Trophoblast cell (in vitro differentiated cells and primary cell): ENCODE results near the gene TNRC6C. TPM values are rescaled to one million over a fixed set of nuclear protein-coding genes. Genes with fewer than 3 reads are reported as not detected.

ENCODE experiments used
- DNase-seq, 2 donors: peaks; one replicate each; pipeline ENCODE4 v3.0.0-alpha.2; 2016
- H2AFZ ChIP-seq: 2 replicates; pipeline ENCODE4 v1.6.1; 2013; ENCODE audit warnings: low read length, moderate library complexity, mild to moderate bottlenecking; ENCODE audit not compliant: insufficient read depth, poor library complexity
- H2AK5ac ChIP-seq: 2 replicates; pipeline ENCODE4 v1.6.1; 2013; ENCODE audit warnings: mild to moderate bottlenecking, low read length
- H2BK120ac ChIP-seq: 2 replicates; pipeline ENCODE4 v1.6.1; 2013; ENCODE audit warnings: low read length, mild to moderate bottlenecking, moderate library complexity; ENCODE audit not compliant: insufficient read depth, poor library complexity
- H2BK12ac ChIP-seq: 2 replicates; pipeline ENCODE4 v1.6.1; 2013; ENCODE audit warnings: mild to moderate bottlenecking, low read length, moderate library complexity
- H2BK5ac ChIP-seq: 2 replicates; pipeline ENCODE4 v1.6.1; 2013; ENCODE audit warnings: low read length, low read depth, moderate library complexity, mild to moderate bottlenecking; ENCODE audit not compliant: poor library complexity
- H3K14ac ChIP-seq: 2 replicates; pipeline ENCODE4 v1.6.1; 2013; ENCODE audit warnings: mild to moderate bottlenecking, low read length
- H3K18ac ChIP-seq: 2 replicates; pipeline ENCODE4 v1.6.1; 2013; ENCODE audit warnings: mild to moderate bottlenecking, low read length
- H3K23ac ChIP-seq: 2 replicates; pipeline ENCODE4 v1.6.1; 2013; ENCODE audit warnings: low read length
- H3K27ac ChIP-seq: 2 replicates; pipeline ENCODE4 v1.5.1; 2013; ENCODE audit warnings: low read depth, mild to moderate bottlenecking, inconsistent platforms, low read length, moderate library complexity
- H3K27me3 ChIP-seq: 2 replicates; pipeline ENCODE4 v1.6.1; 2013; ENCODE audit warnings: inconsistent platforms, mild to moderate bottlenecking, low read length, moderate library complexity; ENCODE audit not compliant: insufficient read depth
- H3K36me3 ChIP-seq, 2 experiments: 1 replicate in 1 of 2; 2 replicates in 1 of 2; pipeline ENCODE4 v1.6.1; 2013; ENCODE audit warnings: low read length in 2 of 2, mild to moderate bottlenecking in 2 of 2, moderate library complexity in 1 of 2; ENCODE audit not compliant: insufficient read depth in 2 of 2, control insufficient read depth in 1 of 2
- H3K4ac ChIP-seq: 2 replicates; pipeline ENCODE4 v1.6.1; 2013; ENCODE audit warnings: low read depth, mild to moderate bottlenecking, low read length, moderate library complexity
- H3K4me1 ChIP-seq, 2 experiments: 1 replicate in 1 of 2; 2 replicates in 1 of 2; pipeline ENCODE4 v1.6.1; 2013; ENCODE audit warnings: low read length in 2 of 2, mild to moderate bottlenecking in 2 of 2, moderate library complexity in 1 of 2; ENCODE audit not compliant: insufficient read depth in 2 of 2, control insufficient read depth in 1 of 2
- H3K4me2 ChIP-seq: 2 replicates; pipeline ENCODE4 v1.6.1; 2013; ENCODE audit warnings: inconsistent platforms, mild to moderate bottlenecking, low read length, moderate library complexity
- H3K4me3 ChIP-seq: 2 replicates; pipeline ENCODE4 v1.5.1; 2013; ENCODE audit warnings: mild to moderate bottlenecking, low read depth, low read length, inconsistent platforms
- H3K79me1 ChIP-seq: one replicate; pipeline ENCODE4 v1.6.1; 2013; ENCODE audit warnings: low read length
- H3K79me2 ChIP-seq: 2 replicates; pipeline ENCODE4 v1.6.1; 2013; ENCODE audit warnings: low read length, mild to moderate bottlenecking; ENCODE audit not compliant: control insufficient read depth, insufficient read depth, poor library complexity
- H3K9ac ChIP-seq: 2 replicates; pipeline ENCODE4 v1.6.1; 2013; ENCODE audit warnings: mild to moderate bottlenecking, low read length
- H3K9me3 ChIP-seq: 2 replicates; pipeline ENCODE4 v1.6.1; 2013; ENCODE audit warnings: low read depth, mild to moderate bottlenecking, control low read depth, inconsistent platforms, low read length; ENCODE audit not compliant: insufficient read depth
- H4K12ac ChIP-seq: 2 replicates; pipeline ENCODE4 v1.6.1; 2013; ENCODE audit warnings: low read depth, mild to moderate bottlenecking, low read length, moderate library complexity
- H4K8ac ChIP-seq: 2 replicates; pipeline ENCODE4 v1.6.1; 2013; ENCODE audit warnings: low read depth, mild to moderate bottlenecking, low read length, moderate library complexity
- H4K91ac ChIP-seq: one replicate; pipeline ENCODE4 v1.6.1; 2013; ENCODE audit warnings: low read depth, mild to moderate bottlenecking, low read length, moderate library complexity
- whole genome bisulfite sequencing: extraction: QIAGEN DNeasy Blood & Tissue Kit; methylation state at CpG from one replicate; pipeline ENCODE4 v1.1.7; 2013; ENCODE audit warnings: missing lambda C conversion rate; ENCODE audit not compliant: insufficient read length, insufficient coverage; ENCODE audit errors: extremely low coverage; 5-methylcytosine and 5-hydroxymethylcytosine counted together
- polyA plus RNA-seq: library from polyadenylated mRNA; stranded (reverse); fragments of 200-250 nt; gene quantifications from 2 replicates; pipeline ENCODE4 v1.2.3, GENCODE V29; 2013

TNRC6C gene, protein sequence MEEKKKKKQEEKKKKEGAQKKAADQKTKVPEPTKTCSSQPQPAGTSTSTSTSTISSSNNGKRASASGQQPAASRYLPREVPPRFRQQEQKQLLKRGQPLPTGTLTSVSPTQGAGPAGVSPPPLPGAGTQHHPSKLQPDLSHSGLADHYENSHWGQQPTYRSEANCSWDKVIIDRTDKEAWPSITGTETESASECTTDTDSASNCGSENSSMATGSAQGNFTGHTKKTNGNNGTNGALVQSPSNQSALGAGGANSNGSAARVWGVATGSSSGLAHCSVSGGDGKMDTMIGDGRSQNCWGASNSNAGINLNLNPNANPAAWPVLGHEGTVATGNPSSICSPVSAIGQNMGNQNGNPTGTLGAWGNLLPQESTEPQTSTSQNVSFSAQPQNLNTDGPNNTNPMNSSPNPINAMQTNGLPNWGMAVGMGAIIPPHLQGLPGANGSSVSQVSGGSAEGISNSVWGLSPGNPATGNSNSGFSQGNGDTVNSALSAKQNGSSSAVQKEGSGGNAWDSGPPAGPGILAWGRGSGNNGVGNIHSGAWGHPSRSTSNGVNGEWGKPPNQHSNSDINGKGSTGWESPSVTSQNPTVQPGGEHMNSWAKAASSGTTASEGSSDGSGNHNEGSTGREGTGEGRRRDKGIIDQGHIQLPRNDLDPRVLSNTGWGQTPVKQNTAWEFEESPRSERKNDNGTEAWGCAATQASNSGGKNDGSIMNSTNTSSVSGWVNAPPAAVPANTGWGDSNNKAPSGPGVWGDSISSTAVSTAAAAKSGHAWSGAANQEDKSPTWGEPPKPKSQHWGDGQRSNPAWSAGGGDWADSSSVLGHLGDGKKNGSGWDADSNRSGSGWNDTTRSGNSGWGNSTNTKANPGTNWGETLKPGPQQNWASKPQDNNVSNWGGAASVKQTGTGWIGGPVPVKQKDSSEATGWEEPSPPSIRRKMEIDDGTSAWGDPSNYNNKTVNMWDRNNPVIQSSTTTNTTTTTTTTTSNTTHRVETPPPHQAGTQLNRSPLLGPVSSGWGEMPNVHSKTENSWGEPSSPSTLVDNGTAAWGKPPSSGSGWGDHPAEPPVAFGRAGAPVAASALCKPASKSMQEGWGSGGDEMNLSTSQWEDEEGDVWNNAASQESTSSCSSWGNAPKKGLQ (N-terminal part only)
- 1.4 and 1.7 TPM in 2 replicates for polyA plus RNA-seq

DNA sequence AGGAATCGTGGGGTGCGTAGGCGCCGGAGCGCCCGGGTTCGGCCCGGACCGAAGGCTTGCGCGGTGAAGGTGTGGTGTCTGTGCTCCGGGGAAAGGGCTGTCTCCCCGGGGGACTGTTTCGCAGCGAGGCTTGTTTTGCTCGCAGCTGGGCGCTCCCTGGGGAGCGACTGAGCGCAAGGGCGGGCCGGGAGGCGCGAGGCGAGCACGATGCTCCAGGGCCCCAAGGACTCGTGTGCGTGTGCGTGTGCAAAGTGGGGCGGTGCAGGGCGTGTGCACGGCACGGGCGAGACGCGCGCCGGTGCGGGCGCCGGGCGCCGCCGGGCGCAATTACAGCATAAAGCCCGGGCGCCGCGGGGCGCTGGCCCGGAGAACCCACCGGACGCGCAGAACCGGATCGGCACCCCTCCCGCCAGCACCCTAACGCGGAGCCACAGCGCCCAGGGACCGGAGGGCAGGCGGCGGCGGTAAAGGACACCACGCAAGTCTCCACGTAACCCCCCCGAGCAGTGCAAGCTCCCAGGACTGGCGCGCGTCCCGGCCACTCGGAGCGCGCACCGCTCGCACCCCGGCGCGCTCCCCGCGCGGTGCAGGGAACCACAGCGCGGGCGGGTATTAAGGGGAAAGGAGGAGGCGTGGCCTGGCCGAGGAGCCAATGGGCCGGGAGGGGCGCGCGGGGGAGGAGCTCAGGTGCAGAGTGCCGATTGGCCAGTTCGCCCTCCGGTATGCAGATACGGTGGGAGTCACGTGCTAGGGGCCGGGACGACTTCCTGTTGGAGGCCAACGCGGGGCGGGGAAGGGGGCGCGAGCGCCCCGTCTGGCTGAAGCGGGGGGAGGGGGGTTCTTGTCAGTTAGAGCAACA lies at the start of gene TNRC6C:
TSS of gene TNRC6C (plus strand) at position 847 of the 859 bp plus-strand sequence. CDS start 45,504 bp downstream, outside the sequence.
- peak within 1 kb of the TSS; percentile 75 for H3K18ac ChIP-seq
- H2BK12ac ChIP-seq: no peak within 1 kb of the TSS
- no peaks in the 10 kb centered on the region for H3K9me3 ChIP-seq
- H3K36me3 ChIP-seq: no peaks in the 10 kb centered on the region
- H3K4ac ChIP-seq: no peak within 1 kb of the TSS
- H2BK120ac ChIP-seq: no peak within 1 kb of the TSS
- H4K12ac ChIP-seq: peak within 1 kb of the TSS; percentile 50
- H3K4me2 ChIP-seq: peak within 1 kb of the TSS; percentile 95
- no peak within 1 kb of the TSS for H3K27ac ChIP-seq
- peak within 1 kb of the TSS; percentile 92 for H2AFZ ChIP-seq
- peaks cover 2% of the 10 kb centered on the region for H3K79me2 ChIP-seq
- H3K23ac ChIP-seq: no peak within 1 kb of the TSS
- H3K14ac ChIP-seq: peak within 1 kb of the TSS; percentile 64
- peak; percentile 70 to 91 for DNase-seq
- peak within 1 kb of the TSS; percentile 75 for H4K91ac ChIP-seq
- H3K9ac ChIP-seq: no peak within 1 kb of the TSS
- no peak within 1 kb of the TSS for H2BK5ac ChIP-seq
- H3K79me1 ChIP-seq: peaks cover 3% of the 10 kb centered on the region
- H3K27me3 ChIP-seq: peaks cover 32% of the 10 kb centered on the region
- no peak within 1 kb of the TSS for H2AK5ac ChIP-seq
- H3K4me1 ChIP-seq: peaks cover 15 to 17% of the 10 kb centered on the region in 2 experiments
- peak within 1 kb of the TSS; percentile 83 for H3K4me3 ChIP-seq
- peak within 1 kb of the TSS; percentile 70 for H4K8ac ChIP-seq
- WGBS: no CpG with 5 or more reads among the region's 105 CpGs

DNA sequence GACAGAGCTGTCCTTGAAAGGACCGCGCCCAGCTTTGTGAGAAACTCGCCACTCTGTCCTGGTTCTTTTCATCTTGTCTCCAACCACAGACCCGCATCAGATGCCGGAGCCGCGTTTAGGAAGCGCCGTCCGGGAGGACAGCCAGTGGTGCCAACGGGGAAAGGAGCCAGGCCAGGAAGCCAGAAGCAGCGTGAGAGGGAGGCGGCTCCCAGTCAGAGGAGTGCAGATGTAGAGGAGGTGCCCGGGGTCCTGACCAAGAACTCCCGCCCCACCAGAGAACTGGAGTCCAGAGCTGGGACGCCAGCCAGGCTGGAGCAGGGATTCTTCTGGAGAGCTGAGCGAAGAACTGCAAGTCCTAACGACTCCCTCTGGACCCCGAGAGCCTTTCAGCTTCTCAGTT lies 49.3 kb upstream of the TNRC6C start:
- Histone ChIP-seq H3K4ac (no peak overlapping the region), H3K79me1 (no peaks in the 10 kb centered on the region), H2AFZ (no peak overlapping the region), H4K12ac (no peak overlapping the region), H3K4me2 (no peak overlapping the region), H2AK5ac (no peak overlapping the region), H3K4me1 (no peaks in the 10 kb centered on the region), H3K36me3 (no peaks in the 10 kb centered on the region), H3K27ac (no peak overlapping the region), H3K9ac (no peak overlapping the region), H4K8ac (no peak overlapping the region), H2BK5ac (no peak overlapping the region), H2BK12ac (no peak overlapping the region), H3K23ac (no peak overlapping the region), H2BK120ac (no peak overlapping the region), H3K79me2 (no peaks in the 10 kb centered on the region), H4K91ac (no peak overlapping the region), H3K4me3 (no peak overlapping the region), H3K18ac (no peak overlapping the region), H3K9me3 (peaks cover 6% of the 10 kb centered on the region), H3K27me3 (no peaks in the 10 kb centered on the region), H3K14ac (no peak overlapping the region)
- no peak for DNase-seq
- no CpG with 5 or more reads among the region's 19 CpGs for WGBS

DNA sequence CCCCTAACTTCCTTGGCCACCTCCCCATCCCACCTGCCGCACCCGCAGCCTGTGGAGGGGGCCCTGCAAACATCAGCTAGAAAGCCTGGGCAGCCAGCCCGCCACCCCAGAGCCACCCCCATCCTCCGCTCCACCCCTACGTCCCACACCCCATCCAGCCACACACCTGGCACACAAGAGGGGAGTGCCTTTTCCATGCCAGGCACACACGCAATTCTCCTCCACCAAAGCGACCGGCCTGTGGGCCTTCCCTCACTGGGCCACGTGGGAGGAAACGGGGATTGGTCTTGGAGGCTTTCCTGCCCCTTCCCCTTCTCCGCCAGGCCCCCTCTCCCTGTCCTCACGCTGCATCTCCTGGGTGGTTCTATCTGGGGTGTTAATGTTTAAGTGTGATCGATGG lies 48.7 kb upstream of the TNRC6C start:
- Histone ChIP-seq H4K12ac (no peak overlapping the region), H4K8ac (no peak overlapping the region), H3K14ac (no peak overlapping the region), H2AK5ac (no peak overlapping the region), H3K4me1 (no peaks in the 10 kb centered on the region), H2BK12ac (no peak overlapping the region), H3K18ac (no peak overlapping the region), H3K27me3 (no peaks in the 10 kb centered on the region), H3K4me2 (no peak overlapping the region), H3K79me2 (no peaks in the 10 kb centered on the region), H3K4me3 (no peak overlapping the region), H2BK120ac (no peak overlapping the region), H2AFZ (no peak overlapping the region), H2BK5ac (no peak overlapping the region), H3K79me1 (no peaks in the 10 kb centered on the region), H3K27ac (no peak overlapping the region), H3K4ac (no peak overlapping the region), H3K9me3 (peaks cover 6% of the 10 kb centered on the region), H3K23ac (no peak overlapping the region), H3K36me3 (no peaks in the 10 kb centered on the region), H3K9ac (no peak overlapping the region), H4K91ac (no peak overlapping the region)
- no CpG with 5 or more reads among the region's 13 CpGs for WGBS
- DNase-seq: no peak
